H1 (cell line): ENCODE data around the gene DNASE2B. TPM values are rescaled to one million over a fixed set of nuclear protein-coding genes. Genes with fewer than 3 reads are reported as not detected.

ENCODE experiments used
- CTCF ChIA-PET: fragments of 300-600 bp; sonication (Branson Sonifier 250); formaldehyde crosslinking; loops from one replicate; lab custom pipeline; 2021; ENCODE audit not compliant: partially characterized antibody; lab: Charles Lee
- POLR2A ChIA-PET: fragments of 300-600 bp; sonication (Branson Sonifier 250); formaldehyde crosslinking; loops from one replicate; lab custom pipeline; 2021; ENCODE audit warnings: inconsistent platforms; ENCODE audit not compliant: partially characterized antibody; lab: Charles Lee
- DNase-seq, 2 experiments: peaks; one replicate each; pipeline versions ENCODE4 v3.0.0 to v3.0.0-alpha.2; 2010 to 2022; ENCODE audit warnings: low spot score in 2 of 2, low read depth in 1 of 2, mixed read lengths in 1 of 2
- FAIRE-seq: peaks from 2 replicates; lab custom pipeline; 2011; peaks lifted over from hg19 to GRCh38; lab: Jason Lieb, UNC
- H2AFZ ChIP-seq: 2 replicates; pipeline ENCODE4 v1.8.1; 2012; ENCODE audit warnings: low read length, inconsistent platforms
- H2AK5ac ChIP-seq: 2 replicates; pipeline ENCODE4 v1.6.1; 2013; ENCODE audit warnings: low read depth, low read length
- H2BK120ac ChIP-seq: replicated peaks from 2 replicates; pipeline ENCODE3; 2013; ENCODE audit warnings: low read depth, low read length, inconsistent platforms
- H2BK12ac ChIP-seq: 2 replicates; pipeline ENCODE4 v1.6.1; 2013; ENCODE audit warnings: low read depth, low read length
- H2BK15ac ChIP-seq: 2 replicates; pipeline ENCODE4 v1.6.1; 2013; ENCODE audit warnings: low read length
- H2BK20ac ChIP-seq: 2 replicates; pipeline ENCODE4 v1.6.1; 2013; ENCODE audit warnings: low read length
- H2BK5ac ChIP-seq: 2 replicates; pipeline ENCODE4 v1.6.1; 2013; ENCODE audit warnings: low read depth, low read length
- H3K14ac ChIP-seq: 2 replicates; pipeline ENCODE4 v1.6.1; 2013; ENCODE audit warnings: inconsistent platforms; ENCODE audit not compliant: insufficient read length
- H3K18ac ChIP-seq: 2 replicates; pipeline ENCODE4 v1.6.1; 2013; ENCODE audit warnings: low read length; ENCODE audit errors: extremely low read depth
- H3K23ac ChIP-seq: 2 replicates; pipeline ENCODE4 v1.6.1; 2013; ENCODE audit warnings: inconsistent platforms; ENCODE audit not compliant: insufficient read length
- H3K23me2 ChIP-seq: 2 replicates; pipeline ENCODE4 v1.6.1; 2013; ENCODE audit warnings: low read depth, low read length
- H3K27ac ChIP-seq: 2 replicates; pipeline ENCODE4 v1.6.1; 2011; ENCODE audit warnings: low read depth, low read length, inconsistent platforms
- H3K27me3 ChIP-seq, 4 experiments: replicated peaks in 1 of 4; 1 replicate in 1 of 4; 2 replicates in 3 of 4; pipeline versions ENCODE4 v1.6.1 to v1.8.1; 2011 to 2013; ENCODE audit warnings: low read length in 3 of 4, mild to moderate bottlenecking in 3 of 4, inconsistent platforms in 2 of 4, mixed read lengths in 2 of 4, moderate library complexity in 1 of 4; ENCODE audit not compliant: control insufficient read depth in 3 of 4, insufficient read depth in 3 of 4; ENCODE audit errors: extremely low read depth in 1 of 4
- H3K36me3 ChIP-seq, 4 experiments: 2 replicates each; pipeline versions ENCODE4 v1.6.1 to v1.8.1; 2011 to 2013; ENCODE audit warnings: mild to moderate bottlenecking in 4 of 4, low read length in 3 of 4, moderate library complexity in 2 of 4, control low read depth in 1 of 4, inconsistent platforms in 1 of 4; ENCODE audit not compliant: insufficient read depth in 4 of 4, control insufficient read depth in 2 of 4
- H3K4ac ChIP-seq: replicated peaks from 2 replicates; pipeline ENCODE3; 2013; ENCODE audit warnings: low read length, low read depth, mixed read lengths, inconsistent platforms; ENCODE audit not compliant: insufficient read length
- H3K4me1 ChIP-seq, 4 experiments: replicated peaks in 1 of 4; 1 replicate in 1 of 4; 2 replicates in 3 of 4; pipeline versions ENCODE4 v1.6.1 to v1.8.1; 2011 to 2013; ENCODE audit warnings: low read length in 3 of 4, inconsistent platforms in 2 of 4, mixed read lengths in 1 of 4; ENCODE audit not compliant: insufficient read depth in 4 of 4, control insufficient read depth in 3 of 4
- H3K4me2 ChIP-seq, 2 experiments: 2 replicates each; pipeline versions ENCODE4 v1.6.1 to v1.8.1; 2011 to 2013; ENCODE audit warnings: low read depth in 2 of 2, low read length in 2 of 2, control low read depth in 1 of 2, inconsistent platforms in 1 of 2, mild to moderate bottlenecking in 1 of 2; ENCODE audit not compliant: insufficient read depth in 1 of 2
- H3K4me3 ChIP-seq, 4 experiments: fragments of 200-600, 300-600 bp in 1 of 4; sonication (generic), shearing (Covaris generic), sonication (Bioruptor Twin) in 1 of 4; 2 replicates each; pipeline versions ENCODE4 v1.5.1 to v1.8.1; 2011 to 2016; ENCODE audit warnings: low read length in 4 of 4, low read depth in 3 of 4, control low read depth in 2 of 4, inconsistent platforms in 2 of 4, mild to moderate bottlenecking in 2 of 4, mixed read lengths in 1 of 4, moderate library complexity in 1 of 4; ENCODE audit not compliant: insufficient read depth in 2 of 4; ENCODE audit errors: extremely low read depth in 1 of 4
- H3K56ac ChIP-seq: replicated peaks from 2 replicates; pipeline ENCODE3; 2013; ENCODE audit warnings: low read depth, mild to moderate bottlenecking, mixed read lengths, low read length, inconsistent platforms; ENCODE audit not compliant: insufficient read length
- H3K79me1 ChIP-seq: 2 replicates; pipeline ENCODE4 v1.6.1; 2013; ENCODE audit warnings: low read depth, low read length, control low read depth
- H3K79me2 ChIP-seq, 2 experiments: 2 replicates each; pipeline versions ENCODE4 v1.6.1 to v1.8.1; 2012 to 2013; ENCODE audit warnings: low read length in 2 of 2, mild to moderate bottlenecking in 2 of 2, inconsistent platforms in 1 of 2; ENCODE audit not compliant: insufficient read depth in 2 of 2, control insufficient read depth in 1 of 2
- H3K9ac ChIP-seq, 4 experiments: replicated peaks in 1 of 4; 1 replicate in 1 of 4; 2 replicates in 3 of 4; pipeline versions ENCODE4 v1.6.1 to v1.8.1; 2011 to 2013; ENCODE audit warnings: low read depth in 3 of 4, low read length in 3 of 4, control low read depth in 2 of 4, mild to moderate bottlenecking in 2 of 4, moderate library complexity in 2 of 4, inconsistent platforms in 1 of 4; ENCODE audit errors: extremely low read depth in 1 of 4
- H3K9me3 ChIP-seq, 2 experiments: 2 replicates each; pipeline versions ENCODE4 v1.6.1 to v1.8.1; 2012 to 2013; ENCODE audit warnings: mild to moderate bottlenecking in 2 of 2, moderate library complexity in 2 of 2, control low read depth in 1 of 2, inconsistent platforms in 1 of 2, low read depth in 1 of 2, low read length in 1 of 2, mixed read lengths in 1 of 2; ENCODE audit not compliant: insufficient read depth in 2 of 2
- H4K20me1 ChIP-seq, 2 experiments: replicated peaks in 1 of 2; 2 replicates each; pipeline versions ENCODE3 to v1.8.1; 2011 to 2013; ENCODE audit warnings: inconsistent platforms in 2 of 2, low read length in 2 of 2, mild to moderate bottlenecking in 1 of 2; ENCODE audit not compliant: insufficient read depth in 2 of 2, control insufficient read depth in 1 of 2
- H4K5ac ChIP-seq: 2 replicates; pipeline ENCODE4 v1.6.1; 2013; ENCODE audit warnings: low read length, low read depth, mixed read lengths, inconsistent platforms; ENCODE audit not compliant: insufficient read length
- H4K8ac ChIP-seq: 2 replicates; pipeline ENCODE4 v1.8.0; 2013; ENCODE audit warnings: mild to moderate bottlenecking, moderate library complexity, low read length, inconsistent platforms; ENCODE audit not compliant: insufficient read depth; ENCODE audit errors: extremely low read depth
- H4K91ac ChIP-seq: replicated peaks from 2 replicates; pipeline ENCODE3; 2013; ENCODE audit warnings: low read length, mixed read lengths, inconsistent platforms; ENCODE audit not compliant: insufficient read length
- ATF2 ChIP-seq: IDR thresholded peaks from 2 replicates; pipeline ENCODE4 v1.6.1; 2012; ENCODE audit warnings: low read length, inconsistent platforms
- BACH1 ChIP-seq: IDR thresholded peaks from 2 replicates; pipeline ENCODE4 v1.6.1; 2012; ENCODE audit warnings: low read length, improper control_type of control experiment
- CHD2 ChIP-seq: IDR thresholded peaks from 2 replicates; pipeline ENCODE4 v1.6.1; 2012; ENCODE audit warnings: low read length, improper control_type of control experiment
- EZH2 ChIP-seq: fragments of 200-600 bp; sonication (generic); IDR thresholded peaks from 2 replicates; pipeline ENCODE4 v1.7.1; 2012; ENCODE audit warnings: low read depth, mild to moderate bottlenecking, moderate library complexity, low read length, inconsistent platforms; ENCODE audit not compliant: severe bottlenecking
- SIN3A ChIP-seq, 2 experiments: IDR thresholded peaks in 1 of 2; conservative IDR thresholded peaks in 1 of 2; 2 replicates each; pipeline ENCODE4 v1.6.1; 2011 to 2012; ENCODE audit warnings: low read length in 2 of 2, improper control_type of control experiment in 1 of 2, low read depth in 1 of 2, mild to moderate bottlenecking in 1 of 2
- SIRT6 ChIP-seq: IDR thresholded peaks from one replicate; pipeline ENCODE4 v1.7.1; 2012; ENCODE audit warnings: low read length, inconsistent platforms
- SRF ChIP-seq: IDR thresholded peaks from 2 replicates; pipeline ENCODE4 v1.6.1; 2011; ENCODE audit warnings: mild to moderate bottlenecking, low read depth, low read length, moderate library complexity
- TAF1 ChIP-seq: IDR thresholded peaks from 2 replicates; pipeline ENCODE4 v1.6.1; 2011; ENCODE audit warnings: mild to moderate bottlenecking, low read depth, low read length
- WGBS, 2 experiments: shearing (Covaris generic) in 1 of 2; methylation state at CpG; one replicate each; pipeline versions ENCODE4 v1.1.6 to v1.1.7; 2013 to 2015; ENCODE audit warnings: low lambda C conversion rate in 2 of 2, mixed read lengths in 2 of 2, inconsistent platforms in 1 of 2, low coverage in 1 of 2, missing lambda C conversion rate in 1 of 2; ENCODE audit not compliant: insufficient replicate concordance in 2 of 2, insufficient coverage in 1 of 2, insufficient read length in 1 of 2; ENCODE audit errors: extremely low coverage in 1 of 2, missing lambda C conversion rate in 1 of 2; 5-methylcytosine and 5-hydroxymethylcytosine counted together
- polyA plus RNA-seq, 7 experiments: library from polyadenylated mRNA; depleted of rRNA in 3 of 7; stranded (reverse) in 5 of 7; unstranded in 2 of 7; fragments of >200 nt in 5 of 7; fragments of 200-250 nt in 2 of 7; gene quantifications; 1 replicate in 5 of 7; 2 replicates in 1 of 7; 4 replicates in 1 of 7; pipeline versions ENCODE4 v1.2.1 to v1.2.3, GENCODE V29; 2011 to 2013; ENCODE audit warnings: missing spikeins in 2 of 7, mixed read lengths in 2 of 7
- total RNA-seq: library from RNA; stranded (reverse); fragmentation: NEBNext Ultra II Directional; extraction: Animal tissue kit (Norgen Biotek cat#: 25700); gene quantifications from 2 replicates; pipeline ENCODE4 v1.2.1, GENCODE V29; 2021

The DNASE2B gene
- total and polyA plus RNA-seq, 2 of the 8 experiments (the other 6 are each of a cell fraction or from before 2014, with no cell fraction given), result not detected

DNA sequence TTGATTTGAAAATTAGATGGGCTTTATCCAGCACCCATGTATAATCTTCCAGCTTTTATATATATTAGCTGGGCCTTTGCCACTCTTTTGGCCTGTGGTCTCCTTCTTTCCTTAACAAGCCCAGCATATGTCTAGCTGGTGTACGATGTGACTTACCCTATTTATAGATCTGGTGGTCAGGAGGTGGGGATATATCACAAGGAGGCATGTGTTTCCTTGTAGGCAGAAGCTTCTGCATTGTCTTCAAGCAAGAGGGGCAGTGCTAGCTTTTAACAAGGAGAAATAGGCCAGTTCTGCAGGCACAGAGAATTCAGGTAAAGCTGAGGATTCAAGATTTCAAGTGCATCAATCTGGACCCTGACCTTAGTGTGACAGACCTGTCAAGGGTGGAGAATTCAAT, 38.0 kb upstream of the DNASE2B start:
- no peak overlapping the region for H3K56ac ChIP-seq
- CTCF ChIA-PET, result interaction anchor here (0.5 to 0.7 kb wide), 2 partner anchors 11 to 33 kb away, joined by 3 read pairs; no protein-coding TSS in a partner anchor

More for the DNA sequence above, 38.0 kb upstream of the DNASE2B start:
- H3K36me3 ChIP-seq, result no peaks in the 10 kb centered on the region
- no peak overlapping the region for H2BK5ac ChIP-seq
- no peaks in the 10 kb centered on the region for H3K9me3 ChIP-seq
- H3K4me2 ChIP-seq, result no peak overlapping the region
- WGBS, 2 experiments, result 91% methylated on average over 1 of the region's 1 CpG; no CpG with 5 or more reads in 1 of the 2 experiments
- TF ChIP-seq CHD2 (no peak), SRF (no peak), EZH2 (no peak), ATF2 (no peak), SIN3A (conservative IDR thresholded peaks at IDR 0.05 in 1 of 2, IDR thresholded peaks at IDR 0.05 in 1 of 2; ENCODE audit: low read depth in 1 of 2, low read length in 2 of 2) (no peak), SIRT6 (no peak), BACH1 (no peak), TAF1 (no peak)
- H3K14ac ChIP-seq, result no peak overlapping the region
- no peak for DNase-seq
- H3K79me1 ChIP-seq, result no peaks in the 10 kb centered on the region
- no peak overlapping the region for H4K8ac ChIP-seq
- H3K18ac ChIP-seq, result no peak overlapping the region
- no peak overlapping the region for H4K91ac ChIP-seq
- H3K4me1 ChIP-seq, result no peaks in the 10 kb centered on the region
- H3K23me2 ChIP-seq, result no peaks in the 10 kb centered on the region
- POLR2A ChIA-PET, result no interaction called here
- no peaks in the 10 kb centered on the region for H3K27me3 ChIP-seq
- no peak overlapping the region for H2AK5ac ChIP-seq
- H3K9ac ChIP-seq, result no peak overlapping the region
- H2BK15ac ChIP-seq, result no peak overlapping the region
- no peaks in the 10 kb centered on the region for H3K79me2 ChIP-seq
- no peak for FAIRE-seq
- H4K20me1 ChIP-seq, result no peaks in the 10 kb centered on the region
- no peak overlapping the region for H2BK20ac ChIP-seq
- no peak overlapping the region for H2BK120ac ChIP-seq
- no peak overlapping the region for H3K27ac ChIP-seq
- no peak overlapping the region for H3K4ac ChIP-seq
- no peak overlapping the region for H3K23ac ChIP-seq
- no peak overlapping the region for H2BK12ac ChIP-seq
- H3K4me3 ChIP-seq, result no peak overlapping the region
- H2AFZ ChIP-seq, result no peak overlapping the region
- H4K5ac ChIP-seq, result no peak overlapping the region
